Liver (tissue), 9 donors: ENCODE data around the gene CEP126. TPM values are rescaled to one million over a fixed set of nuclear protein-coding genes. Genes with fewer than 3 reads are reported as not detected.

ENCODE experiments used
- DNase-seq: peaks from one replicate; pipeline ENCODE4 v3.0.0-alpha.2; 2017; ENCODE audit warnings: low spot score
- H3K27ac ChIP-seq, 2 donors: one replicate each; pipeline ENCODE4 v1.7.0; 2013; ENCODE audit warnings: inconsistent platforms in 2 of 2, low read length in 2 of 2, control low read depth in 1 of 2, low read depth in 1 of 2, mild to moderate bottlenecking in 1 of 2
- H3K27me3 ChIP-seq, 4 donors: one replicate each; pipeline versions ENCODE4 v1.6.1 to v1.7.0; 2013; ENCODE audit warnings: low read length in 3 of 4, inconsistent platforms in 1 of 4, mild to moderate bottlenecking in 1 of 4, moderate library complexity in 1 of 4; ENCODE audit not compliant: control insufficient read depth in 4 of 4, insufficient read depth in 4 of 4
- H3K36me3 ChIP-seq, 4 donors: one replicate each; pipeline versions ENCODE4 v1.6.1 to v1.7.0; 2013; ENCODE audit warnings: low read length in 3 of 4, mild to moderate bottlenecking in 3 of 4, low read depth in 1 of 4, moderate library complexity in 1 of 4; ENCODE audit not compliant: control insufficient read depth in 4 of 4, insufficient read depth in 3 of 4
- H3K4me1 ChIP-seq, 4 donors: one replicate each; pipeline versions ENCODE4 v1.6.1 to v1.7.0; 2013; ENCODE audit warnings: low read length in 3 of 4, mild to moderate bottlenecking in 3 of 4, moderate library complexity in 1 of 4; ENCODE audit not compliant: control insufficient read depth in 4 of 4, insufficient read depth in 4 of 4
- H3K4me3 ChIP-seq, 3 donors: one replicate each; pipeline versions ENCODE4 v1.6.1 to v1.7.0; 2013; ENCODE audit warnings: low read length in 3 of 3, control low read depth in 1 of 3, low read depth in 1 of 3, mild to moderate bottlenecking in 1 of 3
- H3K9ac ChIP-seq, 2 donors: one replicate each; pipeline ENCODE4 v1.7.0; 2013; ENCODE audit warnings: low read length in 2 of 2, mild to moderate bottlenecking in 2 of 2, moderate library complexity in 2 of 2, control low read depth in 1 of 2, low read depth in 1 of 2
- H3K9me3 ChIP-seq, 4 donors: one replicate each; pipeline versions ENCODE4 v1.6.1 to v1.7.0; 2013; ENCODE audit warnings: low read length in 3 of 4; ENCODE audit not compliant: control insufficient read depth in 4 of 4
- EGR1 ChIP-seq, 2 donors: IDR thresholded peaks; 2 replicates each; pipeline ENCODE4 v1.6.1; 2016 to 2018; ENCODE audit warnings: antibody characterized with exemption in 2 of 2, low read depth in 2 of 2
- FOXA1 ChIP-seq: IDR thresholded peaks from 2 replicates; pipeline ENCODE4 v1.6.1; 2016; ENCODE audit warnings: antibody characterized with exemption
- FOXA2 ChIP-seq: IDR thresholded peaks from 2 replicates; pipeline ENCODE4 v1.6.1; 2016; ENCODE audit warnings: antibody characterized with exemption
- GABPA ChIP-seq, 2 donors: IDR thresholded peaks in 1 of 2; conservative IDR thresholded peaks in 1 of 2; 2 replicates each; pipeline ENCODE4 v1.6.1; 2016; ENCODE audit warnings: antibody characterized with exemption in 2 of 2, mild to moderate bottlenecking in 1 of 2, moderate library complexity in 1 of 2
- HNF4A ChIP-seq, 2 donors: conservative IDR thresholded peaks; 2 replicates each; pipeline ENCODE4 v1.6.1; 2016; ENCODE audit warnings: antibody characterized with exemption in 2 of 2, mild to moderate bottlenecking in 2 of 2
- HNF4G ChIP-seq: IDR thresholded peaks from 2 replicates; pipeline ENCODE4 v1.6.1; 2016; ENCODE audit warnings: antibody characterized with exemption
- NR2F2 ChIP-seq: IDR thresholded peaks from 2 replicates; pipeline ENCODE4 v1.6.1; 2016; ENCODE audit warnings: antibody characterized with exemption
- RAD21 ChIP-seq, 2 donors: IDR thresholded peaks; 2 replicates each; pipeline ENCODE4 v1.6.1; 2016; ENCODE audit warnings: antibody characterized with exemption in 2 of 2, mild to moderate bottlenecking in 2 of 2
- RXRA ChIP-seq, 2 donors: IDR thresholded peaks; 2 replicates each; pipeline ENCODE4 v1.6.1; 2017 to 2018; ENCODE audit warnings: antibody characterized with exemption in 2 of 2, mild to moderate bottlenecking in 1 of 2
- SP1 ChIP-seq: IDR thresholded peaks from 2 replicates; pipeline ENCODE4 v1.6.1; 2018; ENCODE audit warnings: antibody characterized with exemption, mild to moderate bottlenecking
- TAF1 ChIP-seq: conservative IDR thresholded peaks from 2 replicates; pipeline ENCODE4 v1.6.1; 2016; ENCODE audit warnings: antibody characterized with exemption, mild to moderate bottlenecking
- YY1 ChIP-seq: IDR thresholded peaks from 2 replicates; pipeline ENCODE4 v1.6.1; 2016; ENCODE audit warnings: antibody characterized with exemption, mild to moderate bottlenecking
- WGBS: extraction: QIAGEN DNeasy Blood & Tissue Kit; methylation state at CpG from one replicate; pipeline ENCODE4 v1.1.7; 2013; 5-methylcytosine and 5-hydroxymethylcytosine counted together
- polyA plus RNA-seq, 2 donors: library from polyadenylated mRNA; stranded (reverse) in 1 of 2; unstranded in 1 of 2; fragments of 200-250 nt in 1 of 2; fragments of >200 nt in 1 of 2; fragmentation: Nextera tagmentation in 1 of 2; extraction: Ambion mirVana in 1 of 2; gene quantifications; one replicate each; pipeline versions ENCODE4 v1.2.1 to v1.2.3, GENCODE V29; 2013 to 2015
- total RNA-seq, 2 donors: library from RNA; depleted of rRNA; stranded (reverse); fragments of >200 nt; gene quantifications; one replicate each; pipeline ENCODE4 v1.2.3, GENCODE V29; 2014
- TF ChIP-seq, protein P1 (sequence below): IDR thresholded peaks from 2 replicates; pipeline ENCODE4 v1.6.1; 2016; ENCODE audit warnings: antibody characterized with exemption
- TF ChIP-seq, protein P2 (sequence below): IDR thresholded peaks from 2 replicates; pipeline ENCODE4 v1.6.1; 2016; ENCODE audit warnings: antibody characterized with exemption
- TF ChIP-seq, protein P3 (sequence below): IDR thresholded peaks from 2 replicates; pipeline ENCODE4 v1.6.1; 2016; ENCODE audit warnings: antibody characterized with exemption, mild to moderate bottlenecking
- TF ChIP-seq, protein P4 (sequence below): fragments of 150-350 bp; IDR thresholded peaks from 2 replicates; pipeline ENCODE4 v1.5.1; 2017; ENCODE audit warnings: improper control_type of control experiment, low read depth, low read length; ENCODE audit not compliant: missing input control
- TF ChIP-seq, protein P5 (sequence below): IDR thresholded peaks from 2 replicates; pipeline ENCODE4 v1.6.1; 2016; ENCODE audit warnings: antibody characterized with exemption
- donor health status: healthy.
- donor health status: healthy.
- donor health status: healthy.
- donor health status: healthy.
- donor health status: healthy.

The CEP126 gene
- total and polyA plus RNA-seq, 4 donors, result 0.02 to 0.75 (median 0.16) TPM

DNA sequence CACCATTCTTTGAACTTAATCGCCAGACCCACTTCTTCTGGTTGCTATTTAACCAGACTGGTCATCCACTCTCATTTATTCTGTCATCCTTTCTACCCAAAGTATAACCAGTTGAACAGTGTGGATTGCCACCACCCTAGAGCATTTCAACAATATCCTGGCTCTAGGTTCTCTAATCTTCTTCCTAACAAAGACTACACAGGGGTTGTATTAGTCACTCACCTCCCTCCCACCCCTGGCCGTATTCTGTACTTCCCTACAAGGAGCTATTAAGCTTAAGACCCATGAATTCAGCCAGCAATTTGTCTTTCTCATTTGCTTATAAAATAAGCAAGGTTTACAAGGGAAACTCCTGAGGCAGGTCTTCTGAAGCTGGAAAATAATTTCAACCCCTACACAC lies 46.9 kb upstream of the CEP126 start:
- peaks cover 0 to 2% (median 0%) of the 10 kb centered on the region in 4 donors for H3K9me3 ChIP-seq
- H3K36me3 ChIP-seq, result no peaks in the 10 kb centered on the region
- 86% methylated on average over 2 of the region's 2 CpGs for WGBS
- no peaks in the 10 kb centered on the region for H3K27me3 ChIP-seq
- H3K4me3 ChIP-seq, result no peak overlapping the region
- no peak overlapping the region for H3K27ac ChIP-seq
- no peak for DNase-seq
- H3K4me1 ChIP-seq, result peaks cover 6 to 16% (median 12%) of the 10 kb centered on the region in 4 donors
- TF ChIP-seq FOXA1 (no peak), HNF4G (no peak), NR2F2 (no peak), RXRA (IDR thresholded peaks at IDR 0.05) (no peak), SP1 (no peak), TAF1 (no peak), FOXA2 (no peak), RAD21 (IDR thresholded peaks at IDR 0.05) (no peak), EGR1 (IDR thresholded peaks at IDR 0.05; ENCODE audit: low read depth in 2 of 2) (no peak), YY1 (no peak), HNF4A (conservative IDR thresholded peaks at IDR 0.05) (no peak), GABPA (IDR thresholded peaks at IDR 0.05 in 1 of 2, conservative IDR thresholded peaks at IDR 0.05 in 1 of 2) (no peak)
- TF ChIP-seq, protein P1, sequence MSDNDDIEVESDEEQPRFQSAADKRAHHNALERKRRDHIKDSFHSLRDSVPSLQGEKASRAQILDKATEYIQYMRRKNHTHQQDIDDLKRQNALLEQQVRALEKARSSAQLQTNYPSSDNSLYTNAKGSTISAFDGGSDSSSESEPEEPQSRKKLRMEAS, result no peak
- TF ChIP-seq, protein P2, sequence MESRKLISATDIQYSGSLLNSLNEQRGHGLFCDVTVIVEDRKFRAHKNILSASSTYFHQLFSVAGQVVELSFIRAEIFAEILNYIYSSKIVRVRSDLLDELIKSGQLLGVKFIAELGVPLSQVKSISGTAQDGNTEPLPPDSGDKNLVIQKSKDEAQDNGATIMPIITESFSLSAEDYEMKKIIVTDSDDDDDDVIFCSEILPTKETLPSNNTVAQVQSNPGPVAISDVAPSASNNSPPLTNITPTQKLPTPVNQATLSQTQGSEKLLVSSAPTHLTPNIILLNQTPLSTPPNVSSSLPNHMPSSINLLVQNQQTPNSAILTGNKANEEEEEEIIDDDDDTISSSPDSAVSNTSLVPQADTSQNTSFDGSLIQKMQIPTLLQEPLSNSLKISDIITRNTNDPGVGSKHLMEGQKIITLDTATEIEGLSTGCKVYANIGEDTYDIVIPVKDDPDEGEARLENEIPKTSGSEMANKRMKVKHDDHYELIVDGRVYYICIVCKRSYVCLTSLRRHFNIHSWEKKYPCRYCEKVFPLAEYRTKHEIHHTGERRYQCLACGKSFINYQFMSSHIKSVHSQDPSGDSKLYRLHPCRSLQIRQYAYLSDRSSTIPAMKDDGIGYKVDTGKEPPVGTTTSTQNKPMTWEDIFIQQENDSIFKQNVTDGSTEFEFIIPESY, result no peak
- TF ChIP-seq, protein P3, sequence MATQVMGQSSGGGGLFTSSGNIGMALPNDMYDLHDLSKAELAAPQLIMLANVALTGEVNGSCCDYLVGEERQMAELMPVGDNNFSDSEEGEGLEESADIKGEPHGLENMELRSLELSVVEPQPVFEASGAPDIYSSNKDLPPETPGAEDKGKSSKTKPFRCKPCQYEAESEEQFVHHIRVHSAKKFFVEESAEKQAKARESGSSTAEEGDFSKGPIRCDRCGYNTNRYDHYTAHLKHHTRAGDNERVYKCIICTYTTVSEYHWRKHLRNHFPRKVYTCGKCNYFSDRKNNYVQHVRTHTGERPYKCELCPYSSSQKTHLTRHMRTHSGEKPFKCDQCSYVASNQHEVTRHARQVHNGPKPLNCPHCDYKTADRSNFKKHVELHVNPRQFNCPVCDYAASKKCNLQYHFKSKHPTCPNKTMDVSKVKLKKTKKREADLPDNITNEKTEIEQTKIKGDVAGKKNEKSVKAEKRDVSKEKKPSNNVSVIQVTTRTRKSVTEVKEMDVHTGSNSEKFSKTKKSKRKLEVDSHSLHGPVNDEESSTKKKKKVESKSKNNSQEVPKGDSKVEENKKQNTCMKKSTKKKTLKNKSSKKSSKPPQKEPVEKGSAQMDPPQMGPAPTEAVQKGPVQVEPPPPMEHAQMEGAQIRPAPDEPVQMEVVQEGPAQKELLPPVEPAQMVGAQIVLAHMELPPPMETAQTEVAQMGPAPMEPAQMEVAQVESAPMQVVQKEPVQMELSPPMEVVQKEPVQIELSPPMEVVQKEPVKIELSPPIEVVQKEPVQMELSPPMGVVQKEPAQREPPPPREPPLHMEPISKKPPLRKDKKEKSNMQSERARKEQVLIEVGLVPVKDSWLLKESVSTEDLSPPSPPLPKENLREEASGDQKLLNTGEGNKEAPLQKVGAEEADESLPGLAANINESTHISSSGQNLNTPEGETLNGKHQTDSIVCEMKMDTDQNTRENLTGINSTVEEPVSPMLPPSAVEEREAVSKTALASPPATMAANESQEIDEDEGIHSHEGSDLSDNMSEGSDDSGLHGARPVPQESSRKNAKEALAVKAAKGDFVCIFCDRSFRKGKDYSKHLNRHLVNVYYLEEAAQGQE, result no peak
- TF ChIP-seq, protein P4, sequence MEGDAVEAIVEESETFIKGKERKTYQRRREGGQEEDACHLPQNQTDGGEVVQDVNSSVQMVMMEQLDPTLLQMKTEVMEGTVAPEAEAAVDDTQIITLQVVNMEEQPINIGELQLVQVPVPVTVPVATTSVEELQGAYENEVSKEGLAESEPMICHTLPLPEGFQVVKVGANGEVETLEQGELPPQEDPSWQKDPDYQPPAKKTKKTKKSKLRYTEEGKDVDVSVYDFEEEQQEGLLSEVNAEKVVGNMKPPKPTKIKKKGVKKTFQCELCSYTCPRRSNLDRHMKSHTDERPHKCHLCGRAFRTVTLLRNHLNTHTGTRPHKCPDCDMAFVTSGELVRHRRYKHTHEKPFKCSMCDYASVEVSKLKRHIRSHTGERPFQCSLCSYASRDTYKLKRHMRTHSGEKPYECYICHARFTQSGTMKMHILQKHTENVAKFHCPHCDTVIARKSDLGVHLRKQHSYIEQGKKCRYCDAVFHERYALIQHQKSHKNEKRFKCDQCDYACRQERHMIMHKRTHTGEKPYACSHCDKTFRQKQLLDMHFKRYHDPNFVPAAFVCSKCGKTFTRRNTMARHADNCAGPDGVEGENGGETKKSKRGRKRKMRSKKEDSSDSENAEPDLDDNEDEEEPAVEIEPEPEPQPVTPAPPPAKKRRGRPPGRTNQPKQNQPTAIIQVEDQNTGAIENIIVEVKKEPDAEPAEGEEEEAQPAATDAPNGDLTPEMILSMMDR, result no peak
- TF ChIP-seq, protein P5, sequence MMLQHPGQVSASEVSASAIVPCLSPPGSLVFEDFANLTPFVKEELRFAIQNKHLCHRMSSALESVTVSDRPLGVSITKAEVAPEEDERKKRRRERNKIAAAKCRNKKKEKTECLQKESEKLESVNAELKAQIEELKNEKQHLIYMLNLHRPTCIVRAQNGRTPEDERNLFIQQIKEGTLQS, result no peak
- no peak overlapping the region for H3K9ac ChIP-seq

DNA sequence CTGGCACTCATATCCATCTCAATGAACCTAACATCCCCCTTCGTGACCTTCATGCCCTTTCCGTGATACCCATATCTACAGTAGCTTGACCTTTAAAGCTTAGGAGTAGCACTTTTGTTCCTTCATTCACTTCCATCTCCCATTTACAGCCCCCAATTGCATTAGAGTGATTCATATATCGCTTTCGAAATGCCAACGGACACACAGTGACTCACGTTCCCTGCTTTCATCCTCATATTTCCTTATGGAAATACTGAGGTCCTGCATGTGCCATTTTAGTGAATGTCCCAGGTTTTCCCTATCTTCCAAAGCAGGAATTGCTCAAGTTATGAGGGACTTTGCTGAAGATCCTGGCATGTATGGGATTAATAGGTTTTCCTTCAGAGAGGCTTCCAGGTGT lies 44.3 kb upstream of the CEP126 start:
- peaks cover 6 to 16% (median 12%) of the 10 kb centered on the region in 4 donors for H3K4me1 ChIP-seq
- H3K9me3 ChIP-seq, result no peaks in the 10 kb centered on the region
- H3K4me3 ChIP-seq, result no peak overlapping the region
- H3K9ac ChIP-seq, result no peak overlapping the region
- DNase-seq, result no peak
- 92% methylated on average over 6 of the region's 6 CpGs for WGBS
- no peak overlapping the region for H3K27ac ChIP-seq
- H3K27me3 ChIP-seq, result no peaks in the 10 kb centered on the region
- no peaks in the 10 kb centered on the region for H3K36me3 ChIP-seq
- TF ChIP-seq NR2F2, result no peak
- TF ChIP-seq, protein P4, result no peak
- TF ChIP-seq, protein P3, result no peak
- TF ChIP-seq, protein P2, result no peak
